OCI-LY7 (cell line): ENCODE measurements around the gene GPR37.

Experiments used
- EZH2phosphoT487 ChIP-seq: fragments of 200-600 bp; sonication (generic); IDR thresholded peaks from 2 replicates; pipeline ENCODE4 v1.6.1; 2018; ENCODE audit warnings: low read depth, borderline replicate concordance, mild to moderate bottlenecking, mixed run types, antibody characterized with exemption, low read length, moderate library complexity, mixed read lengths
- TF ChIP-seq, protein P1 (sequence below): fragments of 200-600 bp; sonication (generic); conservative IDR thresholded peaks from 2 replicates; pipeline ENCODE4 v1.5.1; 2014; ENCODE audit warnings: mild to moderate bottlenecking, antibody characterized with exemption, low read length, moderate library complexity, mixed read lengths

DNA sequence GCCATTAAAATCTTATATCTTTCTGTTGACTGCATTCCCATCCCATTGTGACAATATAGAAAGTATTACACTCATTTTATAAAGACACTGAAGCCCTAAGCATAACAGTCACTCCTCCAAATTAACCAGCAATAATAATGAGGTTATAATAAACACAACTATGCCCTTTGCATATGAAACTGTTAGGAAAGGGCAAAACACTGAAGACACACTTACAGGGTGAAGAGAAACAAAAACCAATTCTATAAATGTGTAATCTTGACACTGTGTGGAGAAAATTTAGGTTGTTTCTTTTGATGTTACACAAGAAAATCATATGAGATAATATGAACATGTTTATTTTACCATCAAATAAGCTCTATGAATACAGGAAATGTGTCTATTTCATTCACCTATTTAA lies 14.0 kb upstream of the GPR37 start:
- TF ChIP-seq, protein P1, sequence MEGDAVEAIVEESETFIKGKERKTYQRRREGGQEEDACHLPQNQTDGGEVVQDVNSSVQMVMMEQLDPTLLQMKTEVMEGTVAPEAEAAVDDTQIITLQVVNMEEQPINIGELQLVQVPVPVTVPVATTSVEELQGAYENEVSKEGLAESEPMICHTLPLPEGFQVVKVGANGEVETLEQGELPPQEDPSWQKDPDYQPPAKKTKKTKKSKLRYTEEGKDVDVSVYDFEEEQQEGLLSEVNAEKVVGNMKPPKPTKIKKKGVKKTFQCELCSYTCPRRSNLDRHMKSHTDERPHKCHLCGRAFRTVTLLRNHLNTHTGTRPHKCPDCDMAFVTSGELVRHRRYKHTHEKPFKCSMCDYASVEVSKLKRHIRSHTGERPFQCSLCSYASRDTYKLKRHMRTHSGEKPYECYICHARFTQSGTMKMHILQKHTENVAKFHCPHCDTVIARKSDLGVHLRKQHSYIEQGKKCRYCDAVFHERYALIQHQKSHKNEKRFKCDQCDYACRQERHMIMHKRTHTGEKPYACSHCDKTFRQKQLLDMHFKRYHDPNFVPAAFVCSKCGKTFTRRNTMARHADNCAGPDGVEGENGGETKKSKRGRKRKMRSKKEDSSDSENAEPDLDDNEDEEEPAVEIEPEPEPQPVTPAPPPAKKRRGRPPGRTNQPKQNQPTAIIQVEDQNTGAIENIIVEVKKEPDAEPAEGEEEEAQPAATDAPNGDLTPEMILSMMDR, result no peak
- no peak for TF ChIP-seq EZH2phosphoT487
